WERI-Rb-1 (cell line): ENCODE measurements around the gene PROC.

Experiments
- DNase-seq: peaks from one replicate; pipeline ENCODE4 v3.0.0-alpha.2; 2020
- H3K27ac ChIP-seq: fragments of 250-450 bp; sonication (Bioruptor Pico); 2 replicates; pipeline ENCODE4 v1.5.1; 2020; ENCODE audit warnings: mild to moderate bottlenecking, moderate library complexity
- H3K27me3 ChIP-seq: fragments of 250-450 bp; sonication (Bioruptor Pico); 2 replicates; pipeline ENCODE4 v1.5.1; 2021; ENCODE audit warnings: mild to moderate bottlenecking, low read depth, moderate library complexity; ENCODE audit not compliant: insufficient read depth, severe bottlenecking
- H3K36me3 ChIP-seq: fragments of 250-450 bp; sonication (Bioruptor Pico); 2 replicates; pipeline ENCODE4 v1.5.1; 2020; ENCODE audit warnings: mild to moderate bottlenecking, moderate library complexity
- H3K4me3 ChIP-seq: 2 replicates; pipeline ENCODE4 v1.5.1; 2011; ENCODE audit warnings: low read depth, mild to moderate bottlenecking, control low read depth, low read length
- H3K9me3 ChIP-seq: fragments of 250-450 bp; sonication (Bioruptor Pico); 2 replicates; pipeline ENCODE4 v1.5.1; 2021; ENCODE audit warnings: mild to moderate bottlenecking, moderate library complexity; ENCODE audit not compliant: severe bottlenecking
- CTCF ChIP-seq: IDR thresholded peaks from 2 replicates; pipeline ENCODE4 v1.5.1; 2011; ENCODE audit warnings: low read depth, mild to moderate bottlenecking, control low read depth, inconsistent platforms, low read length

Gene PROC

GRCh38 chr2:127386246-127386645 lies 32.0 kb upstream of the PROC start:
- H3K36me3 ChIP-seq: peaks cover 3% of the 10 kb centered on the region
- DNase-seq: no peak
- H3K27ac ChIP-seq: no peak overlapping the region
- no peak for TF ChIP-seq CTCF
- no peaks in the 10 kb centered on the region for H3K9me3 ChIP-seq
- H3K4me3 ChIP-seq: peak overlapping the region; percentile 58
- H3K27me3 ChIP-seq: no peaks in the 10 kb centered on the region

- no peak for TF ChIP-seq CTCF
- DNase-seq: peak; percentile 88
- H3K9me3 ChIP-seq: no peaks in the 10 kb centered on the region
- peak overlapping the region; percentile 97 for H3K27ac ChIP-seq
- H3K4me3 ChIP-seq: peak overlapping the region; percentile 58
- H3K27me3 ChIP-seq: no peaks in the 10 kb centered on the region
- peaks cover 3% of the 10 kb centered on the region for H3K36me3 ChIP-seq
Observed at GRCh38 chr2:127386764-127387654, 31.2 kb upstream of the PROC start.

- TF ChIP-seq CTCF: no peak
- peak within 1 kb of the TSS; percentile 97 for H3K27ac ChIP-seq
- H3K9me3 ChIP-seq: no peaks in the 10 kb centered on the region
- peaks cover 3% of the 10 kb centered on the region for H3K36me3 ChIP-seq
- peak; percentile 91 for DNase-seq
- H3K27me3 ChIP-seq: no peaks in the 10 kb centered on the region
- peak within 1 kb of the TSS; percentile 68 for H3K4me3 ChIP-seq
Observed at GRCh38 chr2:127387655-127388422, 30.4 kb upstream of the PROC start, which contains the start of gene MAP3K2. MAP3K2 (minus strand) TSS chr2:127387975; CDS start chr2:127343129, 44,846 bp downstream.

GRCh38 chr2:127388423-127389164 lies 29.6 kb upstream of the PROC start:
- peak overlapping the region; percentile 66 for H3K27ac ChIP-seq
- no peak for TF ChIP-seq CTCF

GRCh38 chr2:127389778-127390435 lies 28.3 kb upstream of the PROC start:
- no peak overlapping the region for H3K4me3 ChIP-seq
- TF ChIP-seq CTCF: no peak
- no peak for DNase-seq
- no peaks in the 10 kb centered on the region for H3K27me3 ChIP-seq
- H3K9me3 ChIP-seq: no peaks in the 10 kb centered on the region
- no peak overlapping the region for H3K27ac ChIP-seq
- peaks cover 3% of the 10 kb centered on the region for H3K36me3 ChIP-seq

More at GRCh38 chr2:127388423-127389164, 29.6 kb upstream of the PROC start:
- Histone ChIP-seq H3K27me3 (no peaks in the 10 kb centered on the region), H3K36me3 (peaks cover 3% of the 10 kb centered on the region), H3K9me3 (no peaks in the 10 kb centered on the region), H3K4me3 (peak overlapping the region; percentile 68)
- DNase-seq: peak; percentile 26
